GM10248 (cell line): ENCODE measurements around the gene RIPK4.

ENCODE experiments used
- CTCF ChIA-PET: fragments of 300-600 bp; sonication (Branson Sonifier 250); formaldehyde crosslinking; extraction: SDS; loops from one replicate; lab custom pipeline; 2021; ENCODE audit warnings: antibody characterized with exemption; lab: Yijun Ruan, JAX
- POLR2A ChIA-PET: fragments of 350-650 bp; sonication (Branson Sonifier 250); formaldehyde crosslinking; extraction: SDS; loops from one replicate; lab custom pipeline; 2020; ENCODE audit warnings: antibody characterized with exemption; lab: Yijun Ruan, JAX
- DNase-seq: peaks from one replicate; pipeline ENCODE4 v3.0.0; 2012; ENCODE audit errors: extremely low spot score
- TF ChIP-seq, protein P1 (sequence below): IDR thresholded peaks from 2 replicates; pipeline ENCODE4 v1.5.1; 2012; ENCODE audit warnings: mild to moderate bottlenecking, low read depth; ENCODE audit errors: extremely low read depth, missing control alignments, control extremely low read depth

Gene RIPK4

DNA sequence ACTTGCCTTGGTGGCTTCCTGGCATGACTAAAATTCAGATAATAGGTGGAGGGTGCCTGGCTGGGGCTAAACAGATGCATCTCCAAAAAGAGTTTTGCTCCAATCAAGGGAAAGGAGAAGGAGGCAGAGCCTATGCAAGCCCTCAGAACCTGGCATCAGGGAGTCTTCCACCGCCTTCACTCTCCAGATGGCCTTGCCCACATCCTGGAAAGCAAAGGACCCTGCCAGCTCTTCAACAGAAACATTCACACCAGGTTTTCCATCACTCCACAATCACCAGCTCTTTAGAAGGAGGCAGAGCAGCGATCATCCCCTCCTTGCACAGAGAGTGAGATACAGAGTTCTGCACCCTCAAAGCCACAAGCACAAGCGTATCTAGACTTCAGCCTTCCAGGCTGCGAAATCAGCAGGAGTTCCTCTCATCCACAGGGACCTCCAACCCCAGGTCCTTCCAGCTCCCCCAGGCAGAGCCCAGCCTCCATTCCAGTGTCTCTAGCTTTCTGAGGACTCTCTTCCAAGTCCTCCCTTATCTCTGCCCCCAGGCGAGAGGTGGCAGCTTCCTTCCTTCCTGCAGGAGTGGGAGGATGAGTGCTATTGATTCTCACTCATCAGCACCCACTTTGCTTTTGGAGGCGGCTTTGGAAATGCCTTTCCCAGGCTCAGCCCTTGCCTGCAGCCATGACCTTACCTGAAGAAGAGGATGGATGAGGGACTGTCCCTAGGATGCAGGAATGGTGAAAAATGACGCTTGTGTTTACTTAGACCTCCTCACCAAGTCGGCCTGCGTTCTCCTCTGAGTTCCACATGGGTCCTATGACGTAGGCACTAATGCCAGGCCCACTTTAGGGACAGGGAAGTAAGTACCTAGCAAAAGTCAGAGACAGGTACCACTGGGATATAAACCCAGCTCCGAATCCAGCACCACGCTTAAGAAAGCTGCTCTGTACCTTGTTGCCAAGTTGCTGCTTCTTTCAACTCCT is 75.4 kb downstream of the RIPK4 start:
- ChIA-PET POLR2A (no interaction called here), CTCF (no interaction called here)
- TF ChIP-seq, protein P1, sequence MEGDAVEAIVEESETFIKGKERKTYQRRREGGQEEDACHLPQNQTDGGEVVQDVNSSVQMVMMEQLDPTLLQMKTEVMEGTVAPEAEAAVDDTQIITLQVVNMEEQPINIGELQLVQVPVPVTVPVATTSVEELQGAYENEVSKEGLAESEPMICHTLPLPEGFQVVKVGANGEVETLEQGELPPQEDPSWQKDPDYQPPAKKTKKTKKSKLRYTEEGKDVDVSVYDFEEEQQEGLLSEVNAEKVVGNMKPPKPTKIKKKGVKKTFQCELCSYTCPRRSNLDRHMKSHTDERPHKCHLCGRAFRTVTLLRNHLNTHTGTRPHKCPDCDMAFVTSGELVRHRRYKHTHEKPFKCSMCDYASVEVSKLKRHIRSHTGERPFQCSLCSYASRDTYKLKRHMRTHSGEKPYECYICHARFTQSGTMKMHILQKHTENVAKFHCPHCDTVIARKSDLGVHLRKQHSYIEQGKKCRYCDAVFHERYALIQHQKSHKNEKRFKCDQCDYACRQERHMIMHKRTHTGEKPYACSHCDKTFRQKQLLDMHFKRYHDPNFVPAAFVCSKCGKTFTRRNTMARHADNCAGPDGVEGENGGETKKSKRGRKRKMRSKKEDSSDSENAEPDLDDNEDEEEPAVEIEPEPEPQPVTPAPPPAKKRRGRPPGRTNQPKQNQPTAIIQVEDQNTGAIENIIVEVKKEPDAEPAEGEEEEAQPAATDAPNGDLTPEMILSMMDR = no peak
- DNase-seq = no peak
